PC-9 (cell line): Measurements from ENCODE around the gene MST1R.

Source experiments
- CTCF ChIP-seq: fragments of 200-600 bp; sonication (generic); conservative IDR thresholded peaks from 2 replicates; pipeline ENCODE4 v1.6.1; 2017; ENCODE audit warnings: mixed run types, antibody characterized with exemption, mild to moderate bottlenecking, moderate library complexity
- EZH2 ChIP-seq: fragments of 200-600 bp; sonication (generic); IDR thresholded peaks from 2 replicates; pipeline ENCODE4 v1.8.0; 2017; ENCODE audit warnings: antibody characterized with exemption, low read depth

- no peak for TF ChIP-seq CTCF
- no peak for TF ChIP-seq EZH2
These were observed 36.4 kb upstream of the MST1R start, which contains the start of gene RBM6 for GRCh38 chr3:49939858-49940666.
